H1 (cell line): ENCODE measurements around the gene SLC9A5. TPM values are rescaled to one million over a fixed set of nuclear protein-coding genes. Genes with fewer than 3 reads are reported as not detected.

Experiments used
- CHD2 ChIP-seq: IDR thresholded peaks from 2 replicates; pipeline ENCODE4 v1.6.1; 2012; ENCODE audit warnings: low read length, improper control_type of control experiment
- CTBP2 ChIP-seq: IDR thresholded peaks from 2 replicates; pipeline ENCODE4 v1.7.0; 2011; ENCODE audit warnings: borderline replicate concordance, mild to moderate bottlenecking, moderate library complexity, mixed read lengths, low read length; ENCODE audit not compliant: insufficient read depth, insufficient read length
- FOSL1 ChIP-seq: IDR thresholded peaks from 2 replicates; pipeline ENCODE4 v1.6.1; 2011; ENCODE audit warnings: mild to moderate bottlenecking, low read depth, low read length, moderate library complexity; ENCODE audit not compliant: insufficient read depth
- SP2 ChIP-seq: IDR thresholded peaks from 2 replicates; pipeline ENCODE4 v1.6.1; 2012; ENCODE audit warnings: mild to moderate bottlenecking, low read length, inconsistent platforms
- polyA plus RNA-seq, 7 experiments: library from polyadenylated mRNA; depleted of rRNA in 3 of 7; stranded (reverse) in 5 of 7; unstranded in 2 of 7; fragments of >200 nt in 5 of 7; fragments of 200-250 nt in 2 of 7; gene quantifications; 1 replicate in 5 of 7; 2 replicates in 1 of 7; 4 replicates in 1 of 7; pipeline versions ENCODE4 v1.2.1 to v1.2.3, GENCODE V29; 2011 to 2013; ENCODE audit warnings: missing spikeins in 2 of 7, mixed read lengths in 2 of 7
- total RNA-seq: library from RNA; stranded (reverse); fragmentation: NEBNext Ultra II Directional; extraction: Animal tissue kit (Norgen Biotek cat#: 25700); gene quantifications from 2 replicates; pipeline ENCODE4 v1.2.1, GENCODE V29; 2021

SLC9A5 gene
- total and polyA plus RNA-seq, 2 of the 8 experiments (the other 6 are each of a cell fraction or from before 2014, with no cell fraction given): 7.9 to 8.6 TPM

- TF ChIP-seq CHD2 (no peak), CTBP2 (no peak), SP2 (no peak), FOSL1 (no peak)
These were observed 47.1 kb upstream of the SLC9A5 start (continued) for GRCh38 chr16:67201411-67202345.
